GM19025 (cell line): ENCODE results near the gene ZBTB17.
"Not testable (repeated sequence)": the region's sequence is repeated elsewhere in the genome, so short reads cannot be mapped to it uniquely, and the experiment has no call there.

ENCODE experiments used
- ATAC-seq: cut with Tn5 transposase; IDR thresholded peaks from one replicate; pipeline ENCODE4 v1.9.1; 2021; ENCODE audit warnings: mild to moderate bottlenecking, low read depth, moderate library complexity; ENCODE audit not compliant: unreplicated experiment

Gene ZBTB17

DNA sequence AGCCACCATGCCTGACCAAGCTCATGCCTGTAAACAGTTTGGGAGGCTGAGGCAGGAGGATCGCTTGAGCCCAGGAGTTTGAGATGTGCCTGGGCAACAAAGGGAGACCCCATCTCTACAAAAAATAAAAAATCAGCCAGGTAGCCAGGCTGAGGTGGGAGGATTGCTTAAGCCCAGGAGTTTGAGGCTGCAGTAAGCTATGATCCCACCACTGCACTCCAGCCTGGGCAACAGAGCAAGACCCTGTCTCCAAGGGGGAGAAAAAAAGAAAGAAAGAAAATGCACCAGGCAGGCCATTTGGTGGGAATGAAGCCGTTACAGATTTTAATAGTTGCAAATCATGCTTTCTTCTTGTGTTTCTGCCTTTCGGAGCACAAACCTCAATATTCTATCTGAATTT, 62.3 kb downstream of the ZBTB17 start:
- not testable (repeated sequence) for ATAC-seq

DNA sequence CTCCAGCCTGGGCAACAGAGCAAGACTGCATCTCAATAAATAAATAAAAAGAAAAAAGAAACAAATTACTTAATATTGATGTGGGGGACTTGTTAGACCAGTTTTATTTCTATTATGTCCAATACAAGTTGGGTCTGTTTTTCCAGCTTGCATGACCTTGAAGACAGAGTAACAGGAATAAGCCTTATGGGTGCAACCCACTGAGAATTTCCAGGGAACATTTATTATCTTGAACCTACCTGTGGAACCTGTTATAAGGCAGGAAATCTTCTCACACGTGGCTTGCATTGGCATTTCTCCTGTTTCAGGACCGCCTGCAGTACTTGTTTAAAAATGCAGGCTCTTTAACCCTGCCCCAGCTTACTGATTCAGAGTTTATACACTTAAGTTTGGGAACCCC, 64.0 kb downstream of the ZBTB17 start:
- ATAC-seq = no peak

DNA sequence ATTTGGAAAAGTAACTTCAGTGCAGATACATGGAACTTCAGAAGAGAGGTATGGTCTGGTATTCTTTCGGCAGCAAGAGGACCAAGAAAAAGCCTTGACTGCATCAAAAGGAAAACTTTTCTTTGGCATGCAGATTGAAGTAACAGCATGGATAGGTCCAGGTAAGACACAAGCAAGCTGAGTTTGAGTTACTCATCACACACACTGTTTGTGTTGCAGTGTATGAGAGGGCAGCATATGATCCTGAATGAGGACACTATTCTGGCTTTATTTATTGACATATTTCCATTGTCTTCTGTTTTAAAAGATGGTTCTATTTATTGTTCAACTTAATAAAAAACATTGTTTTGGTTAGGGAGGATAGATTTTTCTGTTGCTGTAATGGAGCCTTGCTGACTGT, 64.8 kb downstream of the ZBTB17 start:
- ATAC-seq = no peak

DNA sequence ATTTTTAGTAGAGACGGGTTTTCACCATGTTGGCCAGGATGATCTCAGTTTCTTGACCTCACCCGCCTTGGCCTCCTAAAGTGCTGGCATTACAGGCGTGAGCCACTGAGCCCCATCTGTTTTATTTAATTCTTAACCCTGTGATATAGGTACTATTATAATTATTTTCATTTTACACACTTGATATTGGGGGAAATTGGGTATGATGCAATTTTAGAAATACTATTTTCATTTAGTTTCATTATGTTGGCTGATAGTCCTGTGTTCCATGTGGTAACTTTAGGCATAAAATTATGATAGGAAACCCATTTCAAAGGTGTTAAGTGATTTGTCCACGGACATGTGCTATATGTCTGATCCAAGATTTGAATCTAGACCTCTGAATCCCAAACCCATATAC, 67.3 kb downstream of the ZBTB17 start:
- no peak for ATAC-seq

DNA sequence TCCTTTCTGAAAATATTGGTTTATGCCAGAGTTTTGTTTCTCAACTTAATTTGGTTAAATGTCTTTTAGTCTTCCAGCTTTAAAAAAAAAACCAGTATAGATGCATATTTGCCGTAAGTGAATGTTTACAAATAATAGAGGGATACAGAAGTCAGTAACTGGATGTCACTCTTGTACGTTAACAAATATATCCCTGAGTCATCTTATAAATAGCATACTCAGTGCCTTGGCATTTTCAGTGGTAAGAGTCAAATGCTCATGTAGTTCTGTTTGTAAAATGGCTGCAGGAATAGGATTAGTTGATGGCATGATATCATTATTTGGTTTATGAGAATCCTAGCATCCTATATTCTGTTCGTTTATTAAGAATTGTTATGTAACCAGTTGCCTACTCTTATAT, 73.0 kb downstream of the ZBTB17 start:
- no peak for ATAC-seq

- no peak for ATAC-seq
Observed at GRCh38 chr1:15900662-15901279, 75.1 kb downstream of the ZBTB17 start.

DNA sequence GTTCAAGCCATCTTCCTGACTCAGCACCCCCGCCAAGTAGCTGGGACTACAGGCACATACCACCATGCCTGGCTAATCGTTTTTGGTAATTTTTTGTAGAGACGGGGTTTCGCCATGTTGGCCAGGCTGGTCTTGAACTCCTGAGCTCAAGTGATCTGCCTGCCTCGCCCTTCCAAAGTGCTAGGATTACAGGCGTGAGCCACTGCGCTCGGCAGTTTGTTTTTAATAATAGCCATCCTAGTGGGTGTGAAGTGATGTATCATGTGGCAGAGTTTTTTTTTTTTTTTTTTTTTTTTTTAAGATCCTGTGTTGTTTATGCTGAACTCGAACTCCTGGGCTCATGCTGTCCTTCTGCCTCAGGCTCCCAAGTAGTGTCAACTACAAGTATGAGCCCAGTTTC, 76.6 kb downstream of the ZBTB17 start:
- ATAC-seq = no peak

DNA sequence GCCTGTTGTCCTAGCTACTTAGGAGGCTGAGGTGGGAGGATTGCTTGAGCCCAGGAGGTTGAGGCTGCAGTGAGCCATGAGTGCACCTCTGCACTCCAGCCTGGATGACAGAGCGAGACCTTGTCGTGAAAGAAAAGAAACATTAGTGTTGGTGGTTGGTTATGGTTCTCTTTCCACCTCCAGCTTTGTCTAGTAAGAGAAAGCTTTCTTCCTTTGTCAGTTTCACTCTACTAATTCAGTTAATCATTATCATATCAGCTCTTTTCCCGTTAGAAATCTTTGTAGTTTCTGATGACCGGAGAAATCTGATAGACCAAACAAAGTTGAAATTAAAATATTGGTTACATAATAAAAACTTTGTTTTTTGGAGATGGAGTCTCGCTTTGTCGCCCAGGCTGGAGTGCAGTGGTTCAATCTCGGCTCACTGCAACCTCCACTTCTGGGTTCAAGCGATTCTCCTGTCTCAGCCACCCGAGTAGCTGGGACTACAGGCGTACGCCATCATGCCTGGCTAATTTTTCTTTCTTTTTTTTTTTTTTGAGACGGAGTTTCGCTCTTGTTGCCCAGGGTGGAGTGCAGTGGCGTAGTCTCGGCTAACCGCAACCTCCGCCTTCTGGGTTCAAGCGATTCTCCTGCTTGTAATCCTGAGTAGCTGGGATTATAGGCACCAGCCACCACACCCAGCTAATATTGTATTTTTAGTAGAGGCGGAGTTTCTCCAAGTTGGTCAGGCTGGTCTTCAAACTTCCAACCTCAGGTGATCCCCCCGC, 78.9 kb downstream of the ZBTB17 start:
- ATAC-seq = not testable (repeated sequence)

DNA sequence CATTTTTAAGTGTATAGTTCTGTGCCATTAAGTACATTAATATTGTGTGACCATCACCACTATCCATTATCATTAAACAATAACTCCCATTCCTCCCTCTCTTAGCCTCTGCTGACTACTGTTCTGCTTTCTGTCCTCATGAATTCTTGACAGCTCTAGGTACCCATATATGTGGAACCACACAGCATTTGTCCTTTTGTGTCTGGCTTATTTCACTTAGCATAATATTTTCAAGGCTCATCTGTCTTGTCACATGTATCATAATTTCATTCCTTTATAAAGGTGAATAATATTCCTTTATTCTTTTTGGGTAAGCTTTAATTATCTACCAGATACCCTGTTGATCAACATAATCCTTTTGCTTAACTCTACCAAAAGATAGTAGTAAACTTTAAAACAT, 80.7 kb downstream of the ZBTB17 start:
- ATAC-seq = no peak

DNA sequence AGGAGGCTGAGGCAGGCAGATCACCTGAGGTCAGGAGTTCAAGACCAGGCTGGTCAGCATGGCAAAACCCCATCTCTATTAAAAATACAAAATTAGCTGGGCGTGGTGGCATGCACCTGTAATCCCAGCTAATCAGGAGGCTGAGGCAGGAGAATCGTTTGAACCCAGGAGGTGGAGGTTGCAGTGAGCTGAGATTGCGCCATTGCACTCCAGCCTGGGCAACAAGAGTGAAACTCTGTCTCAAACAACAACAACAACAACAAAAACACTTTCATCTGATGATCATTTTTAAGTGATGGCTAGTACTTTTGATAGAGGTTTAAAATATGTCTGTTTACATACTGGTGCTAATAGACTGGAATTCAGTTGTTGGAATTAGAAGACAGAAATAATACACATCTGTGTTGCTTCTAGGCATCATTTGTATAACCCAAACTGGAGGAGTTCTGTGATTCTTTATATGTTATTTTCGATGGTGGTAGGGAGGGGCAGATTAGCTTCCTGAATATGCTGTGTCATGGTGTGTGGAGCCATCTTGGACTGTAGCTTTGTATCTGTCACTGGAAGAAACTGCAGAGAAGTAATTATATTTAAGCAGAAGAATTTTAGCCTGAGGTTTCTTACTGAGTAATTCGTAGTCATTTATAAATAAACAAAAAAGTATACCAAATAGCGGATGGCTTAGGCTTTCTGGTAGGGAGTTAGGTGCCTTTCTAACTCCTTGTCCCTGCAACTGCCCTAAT, 82.9 kb downstream of the ZBTB17 start:
- ATAC-seq = not testable (repeated sequence)
